ENCODE data around the gene STARD5.
"Not testable (repeated sequence)": the region's sequence is repeated elsewhere in the genome, so short reads cannot be mapped to it uniquely, and the experiment has no call there.

The STARD5 gene

DNA sequence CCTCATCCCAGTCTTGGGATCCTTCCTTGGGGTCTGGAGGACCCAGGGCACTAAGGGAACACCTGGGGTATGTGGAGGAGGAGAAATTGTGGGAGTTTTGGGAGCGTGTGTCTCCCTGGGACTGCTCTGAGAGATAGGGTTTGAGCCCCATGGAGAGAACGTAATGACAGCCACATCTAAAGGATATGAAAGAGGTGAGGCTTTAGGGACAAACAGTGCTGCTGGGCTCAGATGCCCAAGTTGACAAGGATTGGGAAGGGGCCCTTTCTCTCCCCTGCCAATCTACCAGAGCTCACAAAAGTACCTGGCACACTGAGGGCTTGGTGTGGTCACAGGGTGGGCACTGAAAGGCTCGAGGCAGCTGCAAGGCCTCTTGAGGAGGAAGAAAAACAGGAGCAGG lies 13.3 kb upstream of the STARD5 start:
- DNase-seq, result no peak

- peak; percentile 32 to 58 for DNase-seq
Observed at GRCh38 chr15:81336568-81336967, 12.6 kb upstream of the STARD5 start.

DNA sequence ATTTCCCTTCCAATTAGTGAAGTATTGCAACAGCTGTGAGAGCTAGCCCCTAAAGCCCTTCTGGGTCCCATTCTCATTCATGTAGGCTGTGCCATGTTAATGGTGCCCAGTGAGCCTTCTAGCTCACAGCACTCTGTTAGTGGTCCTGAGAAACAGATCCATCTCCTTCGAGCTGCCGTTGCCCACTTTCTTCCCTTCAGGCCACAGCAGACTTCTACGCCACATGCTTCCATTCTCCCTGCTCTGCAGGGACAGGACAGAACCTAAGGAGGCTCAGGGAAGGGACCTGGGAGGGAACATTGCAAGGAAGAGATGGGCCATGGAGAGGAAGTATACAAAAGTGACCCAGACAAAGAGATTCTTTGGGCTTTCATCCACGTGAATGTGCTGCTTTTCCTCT lies 11.7 kb upstream of the STARD5 start:
- no peak for DNase-seq

DNA sequence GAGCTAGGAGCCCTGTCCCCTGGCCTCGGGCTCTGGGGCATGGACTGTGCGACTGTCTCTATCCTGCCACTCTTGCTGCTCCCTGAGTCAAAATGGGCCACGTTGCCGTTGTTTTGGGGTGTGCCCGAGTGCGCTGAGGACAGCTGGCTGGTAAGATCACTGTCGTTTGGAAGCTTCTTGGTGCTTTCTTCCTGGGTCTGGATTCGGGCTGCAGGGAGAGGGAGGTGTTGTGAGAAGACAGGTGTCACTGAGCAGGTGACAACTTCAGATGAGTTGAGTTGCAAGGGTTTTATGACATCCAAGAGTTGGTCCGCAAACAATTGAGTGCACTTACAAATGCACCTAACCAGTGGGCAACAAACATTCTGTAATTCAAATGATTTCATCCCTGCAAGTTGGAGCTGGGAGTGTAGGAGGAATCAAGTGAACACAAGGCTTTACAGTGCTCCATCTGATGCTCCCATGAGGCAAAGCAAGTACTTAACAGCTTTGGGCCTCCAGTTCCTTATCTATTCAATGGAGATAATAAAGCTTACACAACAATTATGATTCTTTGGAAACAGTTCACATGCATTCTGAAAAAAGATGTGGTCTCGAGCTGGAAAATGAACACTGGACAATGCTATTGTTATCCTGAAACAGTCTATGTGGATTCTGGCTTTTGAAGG lies 11.0 kb upstream of the STARD5 start:
- DNase-seq, result no peak

- DNase-seq, result no peak
Observed at GRCh38 chr15:81333363-81333762, 9.4 kb upstream of the STARD5 start.

DNA sequence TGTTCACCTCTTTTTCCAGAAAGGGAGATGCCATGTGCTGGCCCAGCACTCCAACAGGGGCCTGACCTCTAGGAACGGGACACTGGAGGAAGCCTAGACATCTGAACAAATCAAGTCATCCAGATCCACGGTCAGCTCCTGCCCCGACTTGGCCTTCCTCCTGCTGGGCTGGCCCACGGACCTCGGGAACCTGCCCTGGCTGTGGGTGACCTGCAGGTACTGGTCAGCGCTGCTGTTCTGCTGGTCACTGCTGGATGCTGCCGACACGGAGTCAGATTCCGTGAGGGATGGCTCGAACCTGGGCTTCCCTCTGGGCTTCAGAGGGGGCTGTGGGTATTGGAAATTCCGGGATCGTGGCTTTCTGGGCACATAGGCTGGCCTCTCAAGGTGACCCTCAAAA lies 8.4 kb upstream of the STARD5 start:
- DNase-seq, result no peak

DNA sequence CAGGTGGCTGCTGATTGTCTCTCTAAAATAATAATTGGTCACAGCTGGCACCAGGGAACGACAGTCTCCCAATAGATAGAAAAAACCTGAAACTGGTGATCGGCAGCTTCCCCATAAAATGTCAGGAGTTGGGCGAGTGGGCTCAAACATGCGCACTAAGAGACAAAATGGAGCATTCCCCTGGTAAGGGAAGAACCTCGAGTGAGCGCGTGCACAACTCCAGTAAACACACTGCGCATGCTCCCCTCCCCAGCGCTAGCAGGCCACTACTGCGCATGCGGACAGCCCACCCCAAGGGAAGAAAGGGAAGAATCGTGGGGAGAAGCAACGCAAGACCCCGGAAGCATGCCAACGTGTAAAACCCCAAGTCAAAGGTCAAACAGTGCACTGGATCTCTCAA lies 7.7 kb upstream of the STARD5 start:
- DNase-seq, result no peak

- not testable (repeated sequence) for DNase-seq
Observed at GRCh38 chr15:81331141-81331540, 7.2 kb upstream of the STARD5 start.

DNA sequence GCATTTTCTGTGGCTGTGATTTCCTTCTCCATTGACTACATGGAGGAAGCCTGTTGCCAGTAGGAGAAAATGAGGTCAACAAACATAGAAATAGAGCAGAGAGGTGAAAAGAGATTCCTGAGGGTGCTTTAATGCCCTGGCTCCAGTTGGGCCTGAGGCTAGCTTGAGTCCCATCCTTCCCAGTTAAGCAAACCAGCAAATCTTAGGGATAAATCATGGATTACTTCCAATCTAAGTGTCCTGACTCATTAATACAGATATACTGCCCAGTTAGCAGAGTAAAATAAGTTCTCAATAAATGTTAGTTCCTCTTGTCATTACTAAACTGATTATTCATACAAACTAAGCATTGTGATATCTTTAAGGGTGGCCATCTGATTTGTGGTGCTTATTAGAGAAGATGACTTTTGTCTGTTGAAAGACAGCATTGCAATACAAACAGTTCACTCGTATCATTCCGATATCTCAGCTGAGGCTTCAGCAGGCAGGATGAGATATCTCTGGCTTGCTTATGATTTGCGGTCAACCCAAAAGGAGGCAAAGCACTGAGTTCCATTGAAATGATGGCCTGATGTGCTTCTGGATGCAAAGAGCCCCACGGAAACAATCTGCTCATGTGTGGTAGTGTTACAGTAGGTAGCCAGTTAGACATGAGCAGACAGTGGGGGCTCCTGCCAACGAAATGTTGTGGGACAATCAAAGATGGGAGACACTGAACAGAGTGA lies 6.6 kb upstream of the STARD5 start:
- no peak for DNase-seq

GRCh38 chr15:81329446-81329845 lies 5.5 kb upstream of the STARD5 start:
- no peak for DNase-seq

- DNase-seq, result no peak
Observed at GRCh38 chr15:81327516-81327915, 3.6 kb upstream of the STARD5 start.

DNA sequence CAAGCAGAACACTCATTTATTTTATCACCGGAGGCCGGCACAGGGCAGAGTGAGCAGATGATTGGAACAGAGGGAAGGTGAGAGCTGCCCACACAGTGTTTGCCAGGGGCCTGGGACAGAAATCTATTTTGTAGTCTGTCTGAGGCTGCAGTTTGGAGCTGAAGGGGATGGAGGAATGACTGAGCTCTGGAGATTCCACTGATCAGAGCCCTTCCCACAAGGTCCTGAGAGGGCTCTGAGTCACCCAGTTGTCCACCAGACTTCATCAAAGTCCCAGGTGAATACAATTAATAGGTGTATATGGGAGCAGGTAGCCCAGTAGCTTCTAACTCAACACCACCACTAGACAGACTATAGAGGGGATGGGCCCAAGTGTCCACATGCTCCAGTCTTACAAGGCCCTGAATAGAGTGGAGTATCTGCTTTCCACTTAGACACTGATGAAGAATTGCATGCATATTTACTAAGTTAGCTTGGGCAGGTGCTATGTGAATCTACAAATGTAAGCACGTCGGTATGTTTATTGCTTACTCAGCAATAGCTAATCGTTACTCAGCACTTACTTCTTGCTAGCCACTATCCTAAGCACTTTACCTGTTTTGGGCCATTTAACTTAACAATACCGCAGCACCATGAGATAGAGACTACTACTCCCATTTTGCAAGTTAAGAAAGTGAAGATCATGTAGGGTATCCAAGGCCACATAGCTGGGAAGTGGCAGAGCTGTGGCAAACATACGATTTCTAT lies 2.7 kb upstream of the STARD5 start:
- DNase-seq, result no peak

GRCh38 chr15:81323559-81323943 lies 390 bp downstream of the STARD5 start:
- no peak for DNase-seq

DNA sequence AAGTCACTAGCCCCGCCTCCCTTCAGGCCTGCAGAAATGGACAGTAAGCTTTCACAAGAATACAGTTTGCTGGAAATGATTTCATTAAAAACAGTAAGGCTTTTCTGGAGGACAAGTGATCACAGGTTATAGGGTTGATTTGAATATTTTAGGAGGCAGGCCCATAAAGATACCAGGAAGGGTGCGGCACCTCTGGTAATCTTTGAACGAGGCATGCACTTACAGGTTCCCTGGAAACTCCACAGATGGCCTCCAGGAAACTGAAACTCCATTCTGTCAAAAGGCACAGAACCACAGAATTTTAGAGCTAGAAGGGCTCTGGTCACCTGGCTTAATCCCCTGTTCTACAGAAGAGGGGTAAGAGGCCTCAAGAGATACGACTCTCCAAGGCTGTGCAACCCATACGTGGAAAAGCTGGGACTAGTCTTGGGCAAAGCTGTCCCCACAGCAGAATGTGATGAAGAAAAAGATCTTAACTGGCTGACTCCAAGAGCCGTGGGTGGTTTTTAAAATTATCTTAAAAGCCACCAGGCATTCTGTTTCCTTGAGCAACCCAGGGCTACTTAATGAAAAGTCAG lies 1.2 kb downstream of the STARD5 start:
- DNase-seq, result no peak

DNA sequence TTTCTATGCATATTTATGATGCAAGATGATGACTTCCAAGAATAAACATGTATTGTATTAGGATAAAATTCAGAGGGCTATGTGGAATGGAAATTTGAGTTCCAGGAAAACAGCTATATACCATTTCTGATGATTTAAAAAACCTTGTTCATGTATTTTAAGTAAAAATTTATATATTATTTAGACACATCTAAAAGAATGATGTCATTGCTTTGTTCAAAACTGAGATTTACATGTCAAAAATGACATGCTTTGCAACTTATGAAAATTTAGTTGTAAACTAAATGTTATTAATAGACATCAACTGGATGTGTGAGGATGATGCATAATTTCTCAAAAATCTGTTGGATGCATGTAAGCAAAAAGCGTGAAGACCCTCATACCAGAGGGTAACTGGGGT lies 2.3 kb downstream of the STARD5 start:
- no peak for DNase-seq

DNA sequence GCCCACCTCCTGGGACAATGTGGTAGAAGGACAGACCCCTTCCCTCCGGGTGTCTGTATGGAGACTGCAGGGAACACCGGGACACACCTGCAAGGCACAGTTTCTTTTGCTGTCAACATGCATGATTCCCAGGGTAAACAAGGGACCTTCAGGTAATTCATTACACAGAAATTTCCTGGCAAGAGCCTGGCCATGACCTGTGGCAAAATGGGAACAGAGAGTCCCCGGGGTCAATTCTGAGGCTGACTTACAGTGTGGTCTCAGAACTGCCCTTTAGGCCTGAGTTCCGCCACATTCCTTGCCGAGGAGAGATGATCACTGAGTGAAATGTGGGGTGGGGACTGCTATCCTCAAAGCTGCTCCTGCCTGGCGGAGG lies 6.3 kb downstream of the STARD5 start:
- DNase-seq, result no peak

DNA sequence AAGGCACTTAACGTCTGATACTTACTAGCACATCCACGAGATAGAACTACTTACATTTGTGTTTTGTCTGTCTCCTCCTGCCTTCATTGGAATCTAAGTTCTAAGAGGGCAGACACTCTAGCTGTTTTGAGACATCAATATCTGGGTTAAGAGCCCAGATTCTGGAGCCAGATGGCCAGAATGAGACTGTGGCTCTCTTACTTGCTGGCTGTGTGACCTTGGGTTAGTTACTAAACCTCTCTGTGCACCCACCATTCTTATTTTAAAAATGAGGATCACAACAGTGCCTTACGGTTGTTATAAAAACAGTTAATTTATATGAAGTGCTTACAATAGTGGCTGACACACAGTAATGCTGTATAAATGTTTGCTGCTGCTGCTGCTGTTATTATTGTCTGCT lies 7.7 kb downstream of the STARD5 start:
- no peak for DNase-seq

DNA sequence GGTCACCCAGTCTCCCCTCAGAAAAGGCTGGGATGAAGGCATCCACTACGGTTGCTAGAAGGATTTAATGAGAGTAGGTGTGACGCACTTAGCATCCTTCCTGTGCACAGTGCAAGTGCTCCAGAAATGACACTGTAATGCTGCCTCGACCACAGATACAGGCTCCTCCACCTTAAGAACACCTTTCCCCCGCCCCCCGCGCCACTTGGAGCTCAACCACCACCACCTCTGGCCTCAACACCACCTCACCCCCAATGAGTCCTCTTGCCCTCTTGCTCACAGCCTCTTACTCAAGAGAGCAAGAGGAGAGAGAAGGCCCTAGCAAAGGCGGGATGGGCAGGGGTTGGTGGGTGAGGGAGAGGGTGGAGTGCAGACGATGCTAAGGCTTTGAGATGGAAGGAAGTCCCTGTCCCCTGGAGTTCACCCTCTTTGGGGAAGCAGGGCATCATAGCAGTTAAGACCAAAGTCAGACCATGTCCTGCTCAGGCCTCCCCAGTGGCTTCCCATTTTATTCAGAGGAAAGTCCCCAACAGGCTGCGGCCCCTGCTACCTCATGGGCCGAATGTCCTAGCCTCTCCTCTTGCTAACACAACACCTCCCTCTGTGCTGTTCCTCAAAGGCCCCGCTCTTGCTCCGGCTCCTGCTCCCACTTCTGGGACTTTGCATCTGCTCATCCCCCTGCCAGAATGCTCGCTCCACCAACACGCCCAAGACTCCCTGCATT lies 8.3 kb downstream of the STARD5 start:
- no peak for DNase-seq

GRCh38 chr15:81314378-81314777 lies 9.6 kb downstream of the STARD5 start:
- no peak for DNase-seq

- DNase-seq, result no peak
Observed at GRCh38 chr15:81313686-81314085, 10.3 kb downstream of the STARD5 start.

DNA sequence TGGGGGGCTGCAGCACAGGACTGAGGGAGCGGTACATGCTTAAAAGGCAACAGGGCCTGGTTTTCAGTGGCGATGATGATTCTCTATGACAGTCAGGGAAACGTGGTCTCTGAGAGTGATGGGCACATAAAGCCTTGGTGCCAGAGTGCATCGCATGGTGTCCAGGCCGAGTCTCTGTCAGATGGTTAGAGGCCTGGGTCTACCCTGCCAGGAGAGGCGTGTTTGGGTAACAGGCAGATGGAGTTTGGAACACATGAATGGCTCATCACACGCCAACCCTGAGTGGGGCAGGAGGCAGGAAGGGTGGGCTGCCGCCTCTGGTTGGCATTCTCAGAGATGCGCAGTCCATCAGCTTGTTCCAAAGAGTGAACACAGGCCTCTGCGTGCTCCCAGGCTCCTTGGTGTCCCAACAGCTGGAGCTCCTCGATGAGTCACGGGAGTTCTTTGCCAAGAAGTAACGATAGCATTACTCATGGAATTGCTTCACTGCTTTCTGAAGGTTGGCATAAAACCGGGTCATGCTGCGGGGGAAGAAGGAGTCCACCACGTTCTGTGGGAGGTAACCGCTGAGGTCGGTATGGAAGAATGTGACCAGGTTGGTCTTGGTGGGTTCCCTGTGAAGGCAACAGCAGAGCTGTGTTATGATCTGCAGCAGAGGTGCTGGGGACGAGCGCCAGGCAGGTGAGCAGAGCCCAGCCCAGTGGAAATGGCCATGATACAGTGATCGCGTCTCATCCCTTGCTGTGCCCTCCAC lies 11.0 kb downstream of the STARD5 start:
- peak in 1 of 2 donors; percentile 66 for DNase-seq

GRCh38 chr15:81311752-81312464 lies 12.0 kb downstream of the STARD5 start:
- peak in 1 of 2 donors; percentile 41 for DNase-seq

All from CD4-positive, alpha-beta T cell treated with Interleukin-1 beta for 1 hour (primary cell).